ENCODE measurements around the gene ESPL1. TPM values are rescaled to one million over a fixed set of nuclear protein-coding genes. Genes with fewer than 3 reads are reported as not detected.
A peak's percentile ranks its signal among the peaks of the same experiment; 100 is the strongest.

The ESPL1 gene
- total and polyA plus RNA-seq, 2 of the 13 experiments (the other 11 are each of a cell fraction or from before 2014, with no cell fraction given), result 5.8 to 11.5 TPM

DNA sequence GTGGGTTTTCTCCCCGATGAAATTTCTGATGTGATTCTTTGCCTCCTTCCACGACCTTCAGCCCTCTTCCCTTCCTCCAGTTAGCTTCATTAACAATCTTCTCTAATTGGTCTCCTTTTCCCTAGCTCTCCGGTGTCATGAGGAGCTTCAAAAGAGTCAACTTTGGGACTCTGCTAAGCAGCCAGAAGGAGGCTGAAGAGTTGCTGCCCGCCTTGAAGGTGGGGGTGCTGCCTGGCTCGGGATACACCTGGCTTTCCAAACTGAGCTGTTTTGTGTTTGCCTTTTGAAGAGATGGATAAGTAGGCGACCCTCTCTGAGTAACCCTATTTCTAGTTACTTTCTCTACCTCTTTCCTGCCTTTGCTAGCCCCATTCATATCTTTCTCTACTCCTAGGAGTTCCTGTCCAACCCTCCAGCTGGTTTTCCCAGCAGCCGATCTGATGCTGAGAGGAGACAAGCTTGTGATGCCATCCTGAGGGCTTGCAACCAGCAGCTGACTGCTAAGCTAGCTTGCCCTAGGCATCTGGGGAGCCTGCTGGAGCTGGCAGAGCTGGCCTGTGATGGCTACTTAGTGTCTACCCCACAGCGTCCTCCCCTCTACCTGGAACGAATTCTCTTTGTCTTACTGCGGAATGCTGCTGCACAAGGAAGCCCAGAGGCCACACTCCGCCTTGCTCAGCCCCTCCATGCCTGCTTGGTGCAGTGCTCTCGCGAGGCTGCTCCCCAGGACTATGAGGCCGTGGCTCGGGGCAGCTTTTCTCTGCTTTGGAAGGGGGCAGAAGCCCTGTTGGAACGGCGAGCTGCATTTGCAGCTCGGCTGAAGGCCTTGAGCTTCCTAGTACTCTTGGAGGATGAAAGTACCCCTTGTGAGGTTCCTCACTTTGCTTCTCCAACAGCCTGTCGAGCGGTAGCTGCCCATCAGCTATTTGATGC, 797 bp downstream of the ESPL1 start:
- Histone ChIP-seq H3K79me2 (ENCODE audit: insufficient read depth, low read length) (peaks cover 12% of the 10 kb centered on the region), H3K4me3 (replicated peaks in 1 of 3; ENCODE audit: insufficient read depth in 1 of 3, low read depth in 2 of 3, low read length in 3 of 3) (peak overlapping the region; percentile 77 to 96 (median 91)), H4K20me1 (ENCODE audit: insufficient read depth, low read length) (no peaks in the 10 kb centered on the region), H3K4me2 (ENCODE audit: low read depth, low read length) (peak overlapping the region; percentile 82), H3K27ac (ENCODE audit: extremely low read length, insufficient read depth, low read length) (peak overlapping the region; percentile 32), H3K9ac (ENCODE audit: insufficient read depth, low read depth, low read length) (peak overlapping the region; percentile 66), H3K4me1 (ENCODE audit: insufficient read depth, low read length) (peaks cover 28% of the 10 kb centered on the region), H2AFZ (ENCODE audit: low read length) (peak overlapping the region; percentile 32), H3K27me3 (ENCODE audit: control insufficient read depth in 1 of 2, insufficient read depth in 2 of 2, low read length in 2 of 2) (no peaks in the 10 kb centered on the region), H3K9me3 (ENCODE audit: low read length) (no peaks in the 10 kb centered on the region), H3K36me3 (replicated peaks in 1 of 2; ENCODE audit: control insufficient read depth in 1 of 2, insufficient read depth in 2 of 2, low read length in 2 of 2) (peaks cover 5 to 6% of the 10 kb centered on the region in 2 experiments; a peak in 3 of 5 replicates)
- POLR2A ChIA-PET, result interaction anchor here (1.0 to 2.7 kb wide), 5 partner anchors 10 to 52 kb away, joined by 3 to 12 read pairs (median 3); partner anchors contain the start of genes AAAS, MYG1 and PFDN5
- in situ Hi-C loops (cut with HindIII; ENCODE audit: extremely low pct_ligation_motif_present, low pct_unique_long_range_greater_than_20kb), result loop anchor here (5.0 kb wide), 1 partner anchor 52 kb away; no protein-coding TSS in a partner anchor
- TSS peak; percentile 87 for BruUV-seq (replicated peaks)
- FAIRE-seq (no peak), ATAC-seq (peak; percentile 44), DNase-seq (ENCODE audit: low spot score) (no peak)
- 0 out of 2 replicates have a peak, but pooled peaks have one; percentile 29 for TF ChIP-seq ZNF605 (CRISPR knock-in tag; IDR thresholded peaks at IDR 0.05)
- 0 out of 2 replicates have a peak, but pooled peaks have one; percentile 29 for TF ChIP-seq KAT7 (CRISPR knock-in tag; IDR thresholded peaks at IDR 0.05; ENCODE audit: borderline replicate concordance)
- TF ChIP-seq SPEN (CRISPR knock-in tag; IDR thresholded peaks at IDR 0.05; ENCODE audit: low read depth), result no peak
- CTCF ChIA-PET (ENCODE audit: low intra/inter-chr PET ratio, low total read pairs), result interaction anchor here (0.9 kb wide), 1 partner anchor 56 kb away, joined by 5 read pairs; no protein-coding TSS in a partner anchor
- intact Hi-C loops (cut with micrococcal nuclease; ENCODE audit: unreplicated experiment), result loop anchor here (1.0 kb wide), 1 partner anchor 56 kb away; no protein-coding TSS in a partner anchor
- whole genome bisulfite sequencing (ENCODE audit: low lambda C conversion rate), result 61% methylated on average over 19 of the region's 20 CpGs

DNA sequence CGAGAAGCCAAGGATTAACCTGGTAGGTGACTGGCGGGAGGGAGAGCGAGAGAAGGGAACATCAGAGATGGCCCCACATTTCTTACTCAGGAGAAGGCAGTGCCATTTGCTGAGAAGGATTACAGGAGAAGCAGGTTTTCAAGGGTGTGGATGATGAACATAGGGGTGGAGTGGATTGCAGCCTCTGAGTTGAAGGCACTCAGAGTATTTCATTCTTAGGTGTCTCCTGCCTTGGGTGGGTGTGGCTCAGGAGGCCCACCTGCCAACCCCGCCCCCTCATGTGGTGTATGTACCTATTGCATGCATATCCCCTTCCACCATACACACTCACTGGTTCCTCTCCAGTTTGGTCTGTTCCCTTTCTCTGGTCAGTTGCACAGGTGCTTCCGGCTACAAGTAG, 6.3 kb downstream of the ESPL1 start:
- no peak overlapping the region for H3K27ac ChIP-seq (ENCODE audit: extremely low read length, insufficient read depth, low read length)
- ChIA-PET CTCF (ENCODE audit: low intra/inter-chr PET ratio, low total read pairs) (no interaction called here), POLR2A (no interaction called here)
- ATAC-seq (no peak), DNase-seq (ENCODE audit: low spot score) (no peak), FAIRE-seq (no peak)
- WGBS (ENCODE audit: low lambda C conversion rate), result 94% methylated on average over 5 of the region's 5 CpGs
- no peaks in the 10 kb centered on the region; a peak in 1 of 5 replicates for H3K27me3 ChIP-seq (ENCODE audit: control insufficient read depth in 1 of 2, insufficient read depth in 2 of 2, low read length in 2 of 2)
- no peaks in the 10 kb centered on the region for H4K20me1 ChIP-seq (ENCODE audit: insufficient read depth, low read length)
- H3K4me1 ChIP-seq (ENCODE audit: insufficient read depth, low read length), result peaks cover 21% of the 10 kb centered on the region
- H3K4me2 ChIP-seq (ENCODE audit: low read depth, low read length), result no peak overlapping the region
- H3K79me2 ChIP-seq (ENCODE audit: insufficient read depth, low read length), result peaks cover 6% of the 10 kb centered on the region
- H3K4me3 ChIP-seq (replicated peaks in 1 of 3; ENCODE audit: insufficient read depth in 1 of 3, low read depth in 2 of 3, low read length in 3 of 3), result no peak overlapping the region
- no peak overlapping the region for H2AFZ ChIP-seq (ENCODE audit: low read length)
- no TSS peak for BruUV-seq (replicated peaks)
- no peaks in the 10 kb centered on the region for H3K9me3 ChIP-seq (ENCODE audit: low read length)
- in situ Hi-C loops (cut with HindIII; ENCODE audit: extremely low pct_ligation_motif_present, low pct_unique_long_range_greater_than_20kb) (no loop called here), intact Hi-C loops (cut with micrococcal nuclease; ENCODE audit: unreplicated experiment) (no loop called here)
- peaks cover 13 to 32% of the 10 kb centered on the region in 2 experiments; a peak in 4 of 5 replicates for H3K36me3 ChIP-seq (replicated peaks in 1 of 2; ENCODE audit: control insufficient read depth in 1 of 2, insufficient read depth in 2 of 2, low read length in 2 of 2)
- no peak overlapping the region for H3K9ac ChIP-seq (ENCODE audit: insufficient read depth, low read depth, low read length)
- TF ChIP-seq, protein P1, sequence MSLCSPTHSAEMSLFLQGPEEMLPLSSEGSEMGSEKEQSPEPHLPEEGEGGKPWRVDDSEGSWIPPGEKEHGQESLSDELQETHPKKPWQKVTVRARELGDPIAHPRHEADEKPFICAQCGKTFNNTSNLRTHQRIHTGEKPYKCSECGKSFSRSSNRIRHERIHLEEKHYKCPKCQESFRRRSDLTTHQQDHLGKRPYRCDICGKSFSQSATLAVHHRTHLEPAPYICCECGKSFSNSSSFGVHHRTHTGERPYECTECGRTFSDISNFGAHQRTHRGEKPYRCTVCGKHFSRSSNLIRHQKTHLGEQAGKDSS (CRISPR knock-in tag; IDR thresholded peaks at IDR 0.05; ENCODE audit: borderline replicate concordance, low read depth), result no peak
- TF ChIP-seq ZNF879 (CRISPR knock-in tag; IDR thresholded peaks at IDR 0.05) (no peak), ZBTB7B (CRISPR knock-in tag; IDR thresholded peaks at IDR 0.05) (no peak), SMARCC2 (IDR thresholded peaks at IDR 0.05) (no peak), NFATC3 (CRISPR knock-in tag; IDR thresholded peaks at IDR 0.05) (no peak), GATAD2A (CRISPR knock-in tag; IDR thresholded peaks at IDR 0.05) (no peak), FOXC1 (CRISPR knock-in tag; IDR thresholded peaks at IDR 0.05; ENCODE audit: borderline replicate concordance) (no peak), PPARG (CRISPR knock-in tag; conservative IDR thresholded peaks at IDR 0.05) (no peak), MEIS1 (CRISPR knock-in tag; IDR thresholded peaks at IDR 0.05; ENCODE audit: borderline replicate concordance) (no peak), ZNF672 (CRISPR knock-in tag; IDR thresholded peaks at IDR 0.05) (no peak), ZNF547 (CRISPR knock-in tag; IDR thresholded peaks at IDR 0.05) (no peak)
- TF ChIP-seq, protein P2, sequence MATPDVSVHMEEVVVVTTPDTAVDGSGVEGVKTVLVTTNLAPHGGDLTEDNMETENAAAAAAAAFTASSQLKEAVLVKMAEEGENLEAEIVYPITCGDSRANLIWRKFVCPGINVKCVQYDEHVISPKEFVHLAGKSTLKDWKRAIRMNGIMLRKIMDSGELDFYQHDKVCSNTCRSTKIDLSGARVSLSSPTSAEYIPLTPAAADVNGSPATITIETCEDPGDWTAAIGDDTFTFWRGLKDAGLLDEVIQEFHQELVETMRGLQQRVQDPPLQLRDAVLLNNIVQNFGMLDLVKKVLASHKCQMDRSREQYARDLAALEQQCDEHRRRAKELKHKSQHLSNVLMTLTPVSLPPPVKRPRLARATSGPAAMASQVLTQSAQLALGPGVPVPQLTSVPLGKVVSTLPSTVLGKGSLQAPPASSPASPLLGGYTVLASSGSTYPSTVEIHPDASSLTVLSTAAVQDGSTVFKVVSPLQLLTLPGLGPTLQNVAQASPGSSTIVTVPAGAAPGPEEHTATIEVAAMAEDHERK (CRISPR knock-in tag; IDR thresholded peaks at IDR 0.05; ENCODE audit: low read depth), result no peak

Measured in HepG2 (cell line).